Panc1 (cell line): ENCODE measurements around the gene UHRF2.

Source experiments
- CTCF ChIP-seq: fragments of 450-650 bp; IDR thresholded peaks from 2 replicates; pipeline ENCODE4 v1.5.1; 2017; ENCODE audit warnings: mild to moderate bottlenecking
- REST ChIP-seq, 2 experiments: IDR thresholded peaks; 2 replicates each; pipeline ENCODE4 v1.6.1; 2011 to 2012; ENCODE audit warnings: low read depth in 2 of 2, control low read depth in 1 of 2, low read length in 1 of 2, mild to moderate bottlenecking in 1 of 2, moderate library complexity in 1 of 2; ENCODE audit not compliant: insufficient read depth in 1 of 2
- SIN3A ChIP-seq: IDR thresholded peaks from 2 replicates; pipeline ENCODE4 v1.6.1; 2012; ENCODE audit warnings: low read depth, mild to moderate bottlenecking, low read length, moderate library complexity, borderline replicate concordance; ENCODE audit not compliant: insufficient read depth
- TCF7L2 ChIP-seq: IDR thresholded peaks from 2 replicates; pipeline ENCODE4 v1.6.1; 2011; ENCODE audit warnings: mild to moderate bottlenecking, low read depth, low read length, inconsistent platforms

DNA sequence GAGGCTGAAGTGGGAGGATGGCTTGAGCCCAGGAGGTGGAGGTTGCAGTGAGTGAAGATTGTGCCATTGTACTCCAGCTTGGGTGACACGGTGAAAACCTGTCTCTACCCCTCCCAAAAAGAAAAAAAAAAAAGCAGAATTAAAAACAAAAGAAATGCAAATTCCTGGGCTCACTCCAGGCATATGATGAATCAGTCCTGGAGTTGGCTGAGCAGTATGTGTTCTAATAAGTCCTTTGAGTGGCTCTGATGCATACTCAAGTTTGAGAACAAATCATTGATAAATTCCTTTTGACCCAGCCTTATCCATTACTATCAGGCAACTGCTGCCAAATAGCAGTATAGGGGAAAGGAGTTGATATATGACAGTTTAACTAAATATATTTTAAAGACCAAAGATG is 28.3 kb downstream of the UHRF2 start:
- TF ChIP-seq CTCF = no peak
- no peak for TF ChIP-seq TCF7L2
- no peak for TF ChIP-seq SIN3A
- TF ChIP-seq REST (IDR thresholded peaks at IDR 0.05; ENCODE audit: insufficient read depth in 1 of 2, low read depth in 2 of 2, low read length in 1 of 2) = no peak
